ENCODE data around the gene ZC3H13.

DNA sequence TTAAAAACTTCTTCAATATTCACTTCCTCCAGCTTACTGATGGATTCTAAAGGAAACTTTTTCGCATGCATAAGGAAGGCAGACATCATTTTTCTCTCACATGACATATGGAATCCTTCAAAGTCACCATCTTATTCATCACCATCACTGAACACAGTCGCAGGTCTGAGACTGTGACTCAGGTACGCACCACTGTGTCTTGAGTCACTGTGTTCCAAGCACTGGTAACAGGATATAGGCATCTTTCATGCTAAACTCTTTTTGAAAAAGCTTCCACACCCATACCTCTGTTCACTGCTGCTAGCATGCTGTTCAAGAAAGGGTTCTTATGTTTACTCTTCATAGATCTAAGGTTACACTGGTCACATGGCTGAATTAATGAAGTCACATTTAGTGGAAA, 133.9 kb downstream of the ZC3H13 start:
- TF ChIP-seq POLR2A (IDR thresholded peaks at IDR 0.05) (no peak), CTCF (IDR thresholded peaks at IDR 0.05) (no peak)

Data from gastroesophageal sphincter (tissue), 3 donors.